Endothelial cell of umbilical vein (primary cell): Measurements from ENCODE around the gene CTSE. TPM values are rescaled to one million over a fixed set of nuclear protein-coding genes. Genes with fewer than 3 reads are reported as not detected.

Source experiments
- BruUV-seq: library from RNA; stranded (reverse); fragments of 400-500 nt; replicated peaks from 2 replicates; lab custom pipeline; 2021; lab: Mats Ljungman, UMichigan
- CTCF ChIA-PET: fragments of 300-600, 350-600 bp; sonication (Branson Sonifier 250); formaldehyde crosslinking; loops from one replicate; lab custom pipeline; 2021; ENCODE audit warnings: antibody characterized with exemption, inconsistent platforms; lab: Charles Lee
- POLR2A ChIA-PET: fragments of 300-600, 350-600 bp; sonication (Branson Sonifier 250); formaldehyde crosslinking; loops from one replicate; lab custom pipeline; 2021; ENCODE audit warnings: antibody characterized with exemption, inconsistent platforms; lab: Charles Lee
- DNase-seq: peaks from one replicate; pipeline ENCODE4 v3.0.0-alpha.2; 2011; ENCODE audit warnings: low read depth, low spot score
- FAIRE-seq: peaks from 2 replicates; lab custom pipeline; 2011; peaks lifted over from hg19 to GRCh38; lab: Jason Lieb, UNC
- H2AFZ ChIP-seq: 2 replicates; pipeline ENCODE4 v1.6.0; 2012; ENCODE audit warnings: low read depth, low read length, control low read depth, inconsistent platforms
- H3K27ac ChIP-seq: 2 replicates; pipeline ENCODE4 v1.5.1; 2011; ENCODE audit warnings: low read depth, mild to moderate bottlenecking, control low read depth, low read length, moderate library complexity; ENCODE audit not compliant: insufficient read depth
- H3K27me3 ChIP-seq, 2 experiments: 2 replicates each; pipeline versions ENCODE4 v1.6.0 to v1.6.1; 2011; ENCODE audit warnings: low read length in 2 of 2, mixed read lengths in 1 of 2; ENCODE audit not compliant: control insufficient read depth in 2 of 2, insufficient read depth in 2 of 2
- H3K36me3 ChIP-seq, 2 experiments: 2 replicates in 1 of 2; 3 replicates in 1 of 2; pipeline ENCODE4 v1.5.1; 2011; ENCODE audit warnings: low read length in 2 of 2, mild to moderate bottlenecking in 1 of 2, moderate library complexity in 1 of 2; ENCODE audit not compliant: control insufficient read depth in 2 of 2, insufficient read depth in 2 of 2; ENCODE audit errors: extremely low read depth in 1 of 2
- H3K4me1 ChIP-seq: 3 replicates; pipeline ENCODE4 v1.5.1; 2011; ENCODE audit warnings: mild to moderate bottlenecking, low read length; ENCODE audit not compliant: control insufficient read depth, insufficient read depth; ENCODE audit errors: extremely low read depth
- H3K4me2 ChIP-seq: 2 replicates; pipeline ENCODE4 v1.6.1; 2011; ENCODE audit warnings: low read length, control low read depth, mixed read lengths; ENCODE audit not compliant: insufficient read depth
- H3K4me3 ChIP-seq, 3 experiments: fragments of 200-600 bp in 1 of 3; sonication (generic), shearing (Covaris generic) in 1 of 3; replicated peaks in 1 of 3; 2 replicates each; pipeline ENCODE4 v1.5.1; 2011 to 2016; ENCODE audit warnings: control low read depth in 3 of 3, low read length in 3 of 3, mild to moderate bottlenecking in 2 of 3, inconsistent platforms in 1 of 3, low read depth in 1 of 3, moderate library complexity in 1 of 3; ENCODE audit not compliant: insufficient read depth in 1 of 3
- H3K79me2 ChIP-seq: 2 replicates; pipeline ENCODE4 v1.6.0; 2012; ENCODE audit warnings: low read length, inconsistent platforms; ENCODE audit not compliant: control insufficient read depth, insufficient read depth
- H3K9ac ChIP-seq: replicated peaks from 2 replicates; pipeline ENCODE3; 2011; ENCODE audit warnings: low read length, control low read depth; ENCODE audit not compliant: insufficient read depth; ENCODE audit errors: extremely low read depth
- H3K9me1 ChIP-seq: replicated peaks from 3 replicates; pipeline ENCODE4 v1.6.0; 2011; ENCODE audit warnings: mild to moderate bottlenecking, low read length; ENCODE audit not compliant: control insufficient read depth, insufficient read depth; ENCODE audit errors: extremely low read depth
- H3K9me3 ChIP-seq: replicated peaks from 2 replicates; pipeline ENCODE4 v1.5.1; 2012; ENCODE audit warnings: low read length, inconsistent platforms; ENCODE audit not compliant: control insufficient read depth, insufficient read depth
- H4K20me1 ChIP-seq: replicated peaks from 2 replicates; pipeline ENCODE3; 2011; ENCODE audit warnings: mild to moderate bottlenecking, low read length; ENCODE audit not compliant: control insufficient read depth, insufficient read depth; ENCODE audit errors: extremely low read depth
- CTCF ChIP-seq, 2 donors: IDR thresholded peaks; 1 replicate in 1 of 2; 2 replicates in 1 of 2; pipeline ENCODE4 v1.5.1; 2011; ENCODE audit warnings: low read length in 2 of 2, mild to moderate bottlenecking in 2 of 2, moderate library complexity in 2 of 2, control low read depth in 1 of 2, inconsistent platforms in 1 of 2, low read depth in 1 of 2; ENCODE audit not compliant: insufficient read depth in 1 of 2; ENCODE audit errors: extremely low read depth in 1 of 2
- EZH2 ChIP-seq: IDR thresholded peaks from 2 replicates; pipeline ENCODE4 v1.6.1; 2012; ENCODE audit warnings: borderline replicate concordance, low read depth, mild to moderate bottlenecking, moderate library complexity, low read length, inconsistent platforms; ENCODE audit not compliant: severe bottlenecking
- FOS ChIP-seq: IDR thresholded peaks from 2 replicates; pipeline ENCODE4 v1.6.1; 2011; ENCODE audit warnings: mild to moderate bottlenecking, low read length, moderate library complexity, borderline replicate concordance; ENCODE audit not compliant: insufficient read depth
- GATA2 ChIP-seq: IDR thresholded peaks from 2 replicates; pipeline ENCODE4 v1.7.0; 2011; ENCODE audit warnings: low read depth, mild to moderate bottlenecking, moderate library complexity, mixed read lengths, low read length; ENCODE audit not compliant: insufficient read length, insufficient read depth
- JUN ChIP-seq: IDR thresholded peaks from 2 replicates; pipeline ENCODE4 v1.6.1; 2011; ENCODE audit warnings: borderline replicate concordance, low read depth; ENCODE audit not compliant: insufficient read length, insufficient read depth
- MYC ChIP-seq: IDR thresholded peaks from one replicate; pipeline ENCODE4 v1.6.1; 2011; ENCODE audit warnings: mild to moderate bottlenecking, low read depth, low read length
- POLR2A ChIP-seq: IDR thresholded peaks from 2 replicates; pipeline ENCODE4 v1.6.1; 2012; ENCODE audit warnings: low read depth, mild to moderate bottlenecking, control low read depth, low read length
- POLR2AphosphoS5 ChIP-seq: IDR thresholded peaks from 2 replicates; pipeline ENCODE4 v1.6.1; 2012; ENCODE audit warnings: low read depth, mild to moderate bottlenecking, control low read depth, low read length, moderate library complexity; ENCODE audit not compliant: insufficient read depth
- dilution Hi-C: fragments of 300-500 bp; cut with MboI; formaldehyde crosslinking; loops from one replicate; pipeline ENCODE4 v1.15.0; 2019; ENCODE audit warnings: low sequenced_read_pairs; ENCODE audit not compliant: extremely low pct_ligation_motif_present
- intact Hi-C: fragments of 100-400 bp; cut with micrococcal nuclease; formaldehyde crosslinking; loops from one replicate; pipeline ENCODE4 v1.10.0; 2022
- polyA plus RNA-seq, 4 experiments: library from polyadenylated mRNA; depleted of rRNA in 3 of 4; stranded (reverse) in 3 of 4; unstranded in 1 of 4; fragments of >200 nt; gene quantifications; 2 replicates each; pipeline versions ENCODE4 v1.2.1 to v1.2.3, GENCODE V29; 2011 to 2012; ENCODE audit warnings: missing spikeins in 1 of 4
- total RNA-seq: library from RNA; stranded (reverse); gene quantifications from 2 replicates; pipeline ENCODE4 v1.2.3, GENCODE V29; 2021
- TF ChIP-seq, protein P1 (sequence below): IDR thresholded peaks from 2 replicates; pipeline ENCODE4 v1.6.1; 2011; ENCODE audit not compliant: insufficient read depth, insufficient read length

CTSE gene
- total and polyA plus RNA-seq, 2 donors (not counting 3 experiments of a cell fraction or from before 2014, with no cell fraction given) = 0.17 TPM; not detected in 1

- H3K27ac ChIP-seq = no peak overlapping the region
- intact Hi-C loops (no loop called here), dilution Hi-C loops (no loop called here)
- no TSS peak for BruUV-seq
- FAIRE-seq (no peak), DNase-seq (no peak)
- no peaks in the 10 kb centered on the region for H3K79me2 ChIP-seq
- H3K36me3 ChIP-seq = no peaks in the 10 kb centered on the region
- H3K9ac ChIP-seq = no peak overlapping the region
- H3K9me3 ChIP-seq = no peaks in the 10 kb centered on the region
- no peak overlapping the region for H2AFZ ChIP-seq
- H3K4me3 ChIP-seq = no peak overlapping the region
- ChIA-PET POLR2A (no interaction called here), CTCF (interaction anchor here (1.2 kb wide), 1 partner anchor 40 kb away, joined by 3 read pairs; no protein-coding TSS in a partner anchor)
- no peaks in the 10 kb centered on the region for H4K20me1 ChIP-seq
- no peaks in the 10 kb centered on the region for H3K4me1 ChIP-seq
- no peaks in the 10 kb centered on the region for H3K9me1 ChIP-seq
- no peak overlapping the region for H3K4me2 ChIP-seq
- H3K27me3 ChIP-seq = peaks cover 15 to 23% of the 10 kb centered on the region in 2 experiments
- no peak for TF ChIP-seq CTCF (IDR thresholded peaks at IDR 0.05; ENCODE audit: extremely low read depth in 1 of 2, insufficient read depth in 1 of 2, low read depth in 1 of 2, low read length in 2 of 2)
- TF ChIP-seq FOS = no peak
- no peak for TF ChIP-seq GATA2
- TF ChIP-seq, protein P1, sequence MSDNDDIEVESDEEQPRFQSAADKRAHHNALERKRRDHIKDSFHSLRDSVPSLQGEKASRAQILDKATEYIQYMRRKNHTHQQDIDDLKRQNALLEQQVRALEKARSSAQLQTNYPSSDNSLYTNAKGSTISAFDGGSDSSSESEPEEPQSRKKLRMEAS = no peak
- no peak for TF ChIP-seq EZH2
- no peak for TF ChIP-seq POLR2A
- no peak for TF ChIP-seq JUN
- no peak for TF ChIP-seq MYC
- no peak for TF ChIP-seq POLR2AphosphoS5
Observed at GRCh38 chr1:206070627-206071304, 47.1 kb upstream of the CTSE start.
